Uterus (tissue), 2 donors: Measurements from ENCODE around the gene CDC5L.

Source experiments
- POLR2A ChIP-seq, 2 donors: fragments of 450-650 bp; IDR thresholded peaks; one replicate each; pipeline ENCODE4 v1.6.1; 2016; ENCODE audit warnings: antibody characterized with exemption in 2 of 2, mild to moderate bottlenecking in 1 of 2, moderate library complexity in 1 of 2
- TF ChIP-seq, protein P1 (sequence below), 4 experiments: fragments of 200-600 bp in 2 of 4; fragments of 450-650 bp in 2 of 4; sonication (generic) in 2 of 4; IDR thresholded peaks; one replicate each; pipeline ENCODE4 v1.5.1; 2016 to 2019; ENCODE audit warnings: antibody characterized with exemption in 4 of 4, mild to moderate bottlenecking in 2 of 4, moderate library complexity in 1 of 4

DNA sequence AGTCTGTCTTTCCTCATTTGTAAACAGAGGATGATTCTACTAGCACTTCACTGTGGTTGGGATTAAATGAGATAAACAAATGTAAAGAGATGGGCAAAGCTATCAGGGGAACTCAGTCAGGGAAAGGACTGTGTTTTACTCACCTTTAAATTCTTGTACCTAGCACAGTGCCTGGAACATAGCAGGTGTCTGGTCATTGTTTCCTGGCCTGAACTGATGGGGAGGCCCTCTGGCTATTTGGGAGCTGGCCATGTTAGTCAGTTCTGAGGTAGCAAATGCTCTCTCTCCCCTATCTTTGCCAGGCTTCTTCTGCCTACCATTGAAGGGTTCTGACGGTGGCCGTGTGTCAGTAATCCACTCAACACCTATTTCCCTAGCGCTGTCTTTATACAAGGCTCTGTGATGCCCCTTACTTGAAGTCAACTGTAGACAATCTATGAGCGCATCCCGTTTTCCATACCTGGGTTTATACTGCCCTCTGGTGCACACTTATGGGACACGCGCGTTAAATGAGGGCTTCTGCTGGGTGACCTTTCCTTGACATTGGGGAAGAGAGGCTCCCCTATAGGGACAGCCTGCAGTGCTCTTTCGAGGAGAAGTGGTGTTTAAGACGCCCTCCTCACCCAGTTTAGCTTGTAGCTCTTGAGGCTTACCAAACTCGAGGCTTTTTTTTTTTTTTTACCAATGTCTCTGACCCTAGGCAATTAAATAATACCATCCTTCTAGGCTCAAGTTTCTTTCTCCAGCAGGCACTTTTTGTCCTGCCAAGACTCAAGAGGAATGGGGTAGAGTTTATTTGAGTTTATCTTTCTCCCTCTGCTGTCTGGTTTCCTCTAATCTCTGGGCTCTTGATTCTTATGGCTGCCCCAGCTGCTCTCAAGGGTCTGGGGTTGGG, 49.0 kb upstream of the CDC5L start:
- TF ChIP-seq, protein P1, sequence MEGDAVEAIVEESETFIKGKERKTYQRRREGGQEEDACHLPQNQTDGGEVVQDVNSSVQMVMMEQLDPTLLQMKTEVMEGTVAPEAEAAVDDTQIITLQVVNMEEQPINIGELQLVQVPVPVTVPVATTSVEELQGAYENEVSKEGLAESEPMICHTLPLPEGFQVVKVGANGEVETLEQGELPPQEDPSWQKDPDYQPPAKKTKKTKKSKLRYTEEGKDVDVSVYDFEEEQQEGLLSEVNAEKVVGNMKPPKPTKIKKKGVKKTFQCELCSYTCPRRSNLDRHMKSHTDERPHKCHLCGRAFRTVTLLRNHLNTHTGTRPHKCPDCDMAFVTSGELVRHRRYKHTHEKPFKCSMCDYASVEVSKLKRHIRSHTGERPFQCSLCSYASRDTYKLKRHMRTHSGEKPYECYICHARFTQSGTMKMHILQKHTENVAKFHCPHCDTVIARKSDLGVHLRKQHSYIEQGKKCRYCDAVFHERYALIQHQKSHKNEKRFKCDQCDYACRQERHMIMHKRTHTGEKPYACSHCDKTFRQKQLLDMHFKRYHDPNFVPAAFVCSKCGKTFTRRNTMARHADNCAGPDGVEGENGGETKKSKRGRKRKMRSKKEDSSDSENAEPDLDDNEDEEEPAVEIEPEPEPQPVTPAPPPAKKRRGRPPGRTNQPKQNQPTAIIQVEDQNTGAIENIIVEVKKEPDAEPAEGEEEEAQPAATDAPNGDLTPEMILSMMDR (IDR thresholded peaks at IDR 0.05) = peak; percentile 48 to 66 (median 60)
- no peak for TF ChIP-seq POLR2A (IDR thresholded peaks at IDR 0.05)
